ENCODE results near the gene ALG8. TPM values are rescaled to one million over a fixed set of nuclear protein-coding genes. Genes with fewer than 3 reads are reported as not detected.

ALG8 gene
- total and polyA plus RNA-seq, 12 donors: 9.6 to 69.1 (median 16.8) TPM

DNA sequence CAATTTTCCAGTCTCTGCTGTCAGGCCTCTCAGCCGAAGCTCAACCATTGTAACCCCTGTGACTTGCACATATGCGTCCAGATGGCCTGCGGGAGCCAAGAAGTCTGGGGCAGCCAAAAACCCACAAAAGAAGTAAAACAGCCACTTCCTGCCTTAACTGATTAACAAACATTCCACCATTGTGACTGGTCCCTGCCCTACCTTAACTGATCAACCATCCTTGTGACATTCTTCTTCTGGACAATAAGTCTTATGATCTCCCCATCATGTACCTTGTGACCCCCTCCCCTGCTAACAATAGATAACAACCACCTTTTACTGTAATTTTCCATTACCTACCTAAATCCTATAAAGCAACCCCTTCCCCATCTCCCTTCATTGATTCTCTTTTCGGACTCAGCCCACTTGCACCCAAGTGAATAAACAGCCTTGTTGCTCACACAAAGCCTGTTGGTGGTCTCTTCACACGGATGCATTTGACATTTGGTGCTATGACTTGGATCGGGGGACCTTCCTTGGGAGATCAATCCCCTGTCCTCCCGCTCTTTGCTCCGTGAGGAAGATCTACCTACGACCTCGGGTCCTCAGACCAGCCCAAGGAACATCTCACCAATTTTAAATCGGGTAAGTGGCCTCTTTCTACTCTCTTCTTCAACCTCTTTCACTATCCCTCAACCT lies 58.5 kb downstream of the ALG8 start:
- 78 to 85% methylated on average over 11 of the region's 11 CpGs for WGBS, 2 donors
- H3K36me3 ChIP-seq: peaks cover 0 to 11% (median 0%) of the 10 kb centered on the region in 9 donors
- intact Hi-C loops (cut with DNase I): no loop called here

DNA sequence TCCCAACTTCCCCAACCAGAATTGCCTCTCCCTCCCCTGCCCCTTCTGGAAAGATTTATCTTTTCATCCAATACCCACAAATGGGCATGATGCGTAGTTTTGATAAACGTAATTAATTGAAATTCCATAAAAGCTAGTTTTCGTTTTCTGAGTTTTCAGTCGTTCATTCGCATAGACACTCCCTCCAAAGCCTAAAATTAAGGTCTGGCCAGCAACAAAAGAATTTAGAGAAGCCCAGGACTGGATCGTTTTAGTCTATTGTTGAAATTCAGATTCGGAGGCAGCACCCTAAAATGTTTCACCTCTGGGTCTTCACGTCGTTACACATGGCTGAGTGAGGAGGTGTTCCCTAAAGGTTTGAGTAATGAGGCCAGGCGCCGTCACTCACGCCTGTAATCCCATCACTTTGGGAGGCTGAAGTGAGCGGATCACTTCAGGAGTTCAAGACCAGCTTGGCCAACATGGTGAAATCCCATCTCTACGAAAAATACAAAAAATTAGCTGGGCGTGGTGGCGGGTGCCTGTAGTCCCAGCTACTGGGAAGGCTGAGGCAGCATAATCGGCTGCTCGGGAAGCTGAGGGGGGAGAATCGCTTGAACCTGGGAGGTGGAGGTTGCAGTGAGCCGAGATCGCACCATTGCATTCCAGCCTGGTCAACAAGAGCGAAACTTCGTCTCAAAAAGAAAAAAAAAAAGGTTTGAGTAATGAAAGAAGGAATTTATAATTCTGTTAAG lies 59.2 kb downstream of the ALG8 start:
- Histone ChIP-seq H3K27ac (peak overlapping the region; percentile 47 to 95 (median 90)), H3K36me3 (peaks cover 0 to 17% (median 0%) of the 10 kb centered on the region in 9 donors), H3K4me3 (peak overlapping the region; percentile 65 to 92 (median 86)), H3K4me1 (peaks cover 6 to 45% (median 41%) of the 10 kb centered on the region in 9 donors), H3K9me3 (no peaks in the 10 kb centered on the region), H3K27me3 (no peaks in the 10 kb centered on the region)
- no peak for DNase-seq
- 59 to 63% methylated on average over 23 of the region's 23 CpGs for WGBS, 2 donors
- intact Hi-C loops (cut with DNase I): no loop called here
- TF ChIP-seq, protein P1, sequence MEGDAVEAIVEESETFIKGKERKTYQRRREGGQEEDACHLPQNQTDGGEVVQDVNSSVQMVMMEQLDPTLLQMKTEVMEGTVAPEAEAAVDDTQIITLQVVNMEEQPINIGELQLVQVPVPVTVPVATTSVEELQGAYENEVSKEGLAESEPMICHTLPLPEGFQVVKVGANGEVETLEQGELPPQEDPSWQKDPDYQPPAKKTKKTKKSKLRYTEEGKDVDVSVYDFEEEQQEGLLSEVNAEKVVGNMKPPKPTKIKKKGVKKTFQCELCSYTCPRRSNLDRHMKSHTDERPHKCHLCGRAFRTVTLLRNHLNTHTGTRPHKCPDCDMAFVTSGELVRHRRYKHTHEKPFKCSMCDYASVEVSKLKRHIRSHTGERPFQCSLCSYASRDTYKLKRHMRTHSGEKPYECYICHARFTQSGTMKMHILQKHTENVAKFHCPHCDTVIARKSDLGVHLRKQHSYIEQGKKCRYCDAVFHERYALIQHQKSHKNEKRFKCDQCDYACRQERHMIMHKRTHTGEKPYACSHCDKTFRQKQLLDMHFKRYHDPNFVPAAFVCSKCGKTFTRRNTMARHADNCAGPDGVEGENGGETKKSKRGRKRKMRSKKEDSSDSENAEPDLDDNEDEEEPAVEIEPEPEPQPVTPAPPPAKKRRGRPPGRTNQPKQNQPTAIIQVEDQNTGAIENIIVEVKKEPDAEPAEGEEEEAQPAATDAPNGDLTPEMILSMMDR (IDR thresholded peaks at IDR 0.05): no peak
- ATAC-seq: peak in 2 of 8 donors; percentile 4 to 12

More for the DNA sequence above, 58.5 kb downstream of the ALG8 start:
- peak in 1 of 2 donors; percentile 29 for DNase-seq
- Histone ChIP-seq H3K4me3 (peak overlapping the region in 3 of 10 donors; percentile 10 to 81 (median 28)), H3K4me1 (peaks cover 6 to 41% (median 34%) of the 10 kb centered on the region in 9 donors), H3K27ac (peak overlapping the region in 7 of 10 donors; percentile 51 to 95 (median 91)), H3K27me3 (no peaks in the 10 kb centered on the region), H3K9me3 (no peaks in the 10 kb centered on the region)
- ATAC-seq: peak in 4 of 8 donors; percentile 18 to 52 (median 30)
- TF ChIP-seq, protein P1 (IDR thresholded peaks at IDR 0.05): no peak

DNA sequence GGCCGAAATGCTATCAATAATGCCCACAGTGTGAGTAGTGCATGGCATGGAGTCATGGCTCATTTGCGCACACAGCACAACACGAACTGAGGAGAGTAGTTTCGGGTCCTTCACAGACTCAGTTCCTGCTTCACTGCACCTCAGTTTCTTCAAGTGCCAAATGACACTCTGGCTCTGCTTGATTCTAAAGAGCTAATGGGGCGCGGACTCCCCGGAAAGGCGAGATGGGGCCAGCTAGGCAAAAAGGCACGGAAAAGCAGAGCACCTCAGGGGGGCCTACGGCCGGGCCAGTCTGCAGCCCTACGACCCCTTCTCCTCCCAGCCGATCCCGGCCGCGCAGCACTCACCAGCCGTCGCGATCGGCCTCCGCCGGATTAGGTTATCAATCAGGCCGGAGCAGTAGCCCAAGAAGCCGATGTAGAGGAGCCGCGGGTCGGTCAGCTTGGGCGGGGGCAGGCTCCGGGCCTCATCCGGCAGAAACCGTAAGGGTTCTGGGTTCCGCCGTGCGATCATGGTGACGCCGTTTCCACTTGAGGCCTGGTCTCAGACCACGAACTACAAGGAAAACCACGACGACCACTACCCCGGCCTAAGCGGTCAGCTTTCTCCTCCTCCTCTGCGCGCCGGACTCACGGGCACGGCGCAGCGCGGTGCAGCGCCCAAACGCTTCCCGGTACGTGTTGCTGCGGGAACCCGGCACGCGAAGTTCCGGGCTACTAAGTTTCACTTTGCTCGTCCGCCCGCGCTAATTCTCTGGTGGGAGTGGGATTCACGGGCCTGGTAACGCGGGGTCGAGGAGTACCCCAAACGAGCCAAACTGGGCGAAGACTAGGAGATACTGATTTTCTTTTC lies 60.0 kb downstream of the ALG8 start, which contains the start of gene NDUFC2:
Gene NDUFC2, minus strand, starts transcription at position 631 of the 852 bp plus-strand sequence. Its CDS starts 118 bp downstream, at position 513.
- DNase-seq (peak; percentile 75 to 82), ATAC-seq (peak; percentile 93 to 96 (median 95))
- TF ChIP-seq, protein P1 (IDR thresholded peaks at IDR 0.05): peak in 1 of 9 donors; percentile 4
- no peaks in the 10 kb centered on the region for H3K27me3 ChIP-seq
- intact Hi-C loops (cut with DNase I): loop anchor here in 2 of 10 donors (2.0 to 5.0 kb wide), 2 partner anchors 59 to 113 kb away; partner anchors contain the start of gene ALG8 (in 1 of the 2)
- peak within 1 kb of the TSS; percentile 65 to 92 (median 86) for H3K4me3 ChIP-seq
- H3K36me3 ChIP-seq: peaks cover 0 to 17% (median 0%) of the 10 kb centered on the region in 9 donors
- peak within 1 kb of the TSS; percentile 47 to 95 (median 90) for H3K27ac ChIP-seq
- WGBS, 2 donors: 0% methylated on average over 68 of the region's 68 CpGs
- no peaks in the 10 kb centered on the region for H3K9me3 ChIP-seq
- H3K4me1 ChIP-seq: peaks cover 6 to 52% (median 41%) of the 10 kb centered on the region in 9 donors
